ENCODE data around the gene COL28A1.

The COL28A1 gene

DNA sequence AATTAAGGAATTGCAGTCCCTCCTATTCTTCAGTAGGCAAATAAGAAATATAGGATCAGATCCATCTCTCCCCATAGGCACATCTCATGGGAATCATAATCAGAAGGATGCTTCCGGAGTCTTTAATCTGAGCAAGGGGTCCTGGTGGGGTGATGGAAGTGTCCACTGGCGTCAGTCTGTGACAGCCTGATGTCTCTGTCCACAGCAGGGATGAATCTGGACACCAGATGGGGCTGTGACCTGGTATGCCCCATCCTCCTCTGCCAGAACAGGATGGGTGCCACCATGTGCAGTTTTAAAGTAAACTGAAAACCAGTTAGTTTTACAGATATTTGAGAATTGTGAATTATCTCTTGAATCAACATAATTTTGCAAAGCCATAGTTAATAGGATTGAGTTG lies 204.7 kb downstream of the COL28A1 start:
- DNase-seq (ENCODE audit: low read depth): no peak

DNA sequence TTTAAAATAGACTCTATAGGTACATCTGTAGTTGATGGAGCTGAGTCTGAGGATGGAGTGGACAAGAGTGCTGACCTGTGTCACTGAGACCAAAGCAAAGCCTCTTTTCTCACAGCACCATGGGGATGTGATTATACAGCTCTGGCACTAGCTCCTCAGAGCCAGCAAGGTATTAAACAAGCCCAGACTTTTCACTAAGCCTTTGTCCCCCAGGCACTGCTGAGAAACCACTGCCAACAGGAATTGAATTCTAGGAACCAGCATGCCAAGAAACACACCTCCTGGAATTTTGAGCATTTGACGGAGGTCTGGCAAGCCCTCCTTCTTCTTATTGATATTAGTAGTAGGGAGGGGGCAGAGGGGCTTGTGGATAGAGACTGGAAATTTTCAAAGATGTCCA lies 206.3 kb downstream of the COL28A1 start:
- no peak for DNase-seq (ENCODE audit: low read depth)

DNA sequence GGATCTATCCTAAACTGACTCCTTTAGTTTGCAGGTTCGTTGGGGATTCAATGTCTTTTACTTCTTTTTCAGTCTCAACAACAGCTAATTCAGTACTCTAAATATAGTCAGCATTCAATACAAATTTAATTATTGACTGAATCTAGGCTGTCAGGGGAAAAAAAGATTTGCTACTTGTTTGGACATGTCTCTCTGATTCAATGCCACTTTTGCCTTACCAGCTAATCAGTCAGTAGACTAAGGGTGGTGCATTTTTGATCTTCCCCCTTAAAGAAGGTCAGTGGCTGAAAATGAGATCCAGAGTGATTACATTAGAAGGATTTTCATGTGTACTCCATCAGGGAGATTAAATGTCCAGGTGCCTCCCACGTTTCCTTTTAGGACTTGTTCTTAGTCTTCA lies 208.2 kb downstream of the COL28A1 start:
- no peak for DNase-seq (ENCODE audit: low read depth)

DNA sequence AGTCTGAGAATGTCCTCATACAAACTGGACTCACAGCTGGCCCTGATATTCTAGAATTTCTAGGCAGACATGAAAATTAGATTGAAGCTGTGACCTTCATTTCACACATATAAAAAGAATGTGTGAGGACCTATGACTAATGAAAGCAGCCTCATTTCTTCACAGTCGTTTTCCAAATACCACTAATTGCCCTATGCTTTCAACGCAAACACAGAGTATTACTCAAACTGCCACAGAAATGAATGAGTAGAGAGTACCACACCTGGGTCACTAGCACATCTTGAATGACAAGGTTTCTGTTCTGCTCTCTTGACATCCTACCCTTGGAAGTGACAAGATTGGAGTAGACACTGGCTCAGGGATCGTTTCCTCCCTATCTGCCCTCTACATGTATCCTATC lies 211.0 kb downstream of the COL28A1 start:
- DNase-seq (ENCODE audit: low read depth): no peak

DNA sequence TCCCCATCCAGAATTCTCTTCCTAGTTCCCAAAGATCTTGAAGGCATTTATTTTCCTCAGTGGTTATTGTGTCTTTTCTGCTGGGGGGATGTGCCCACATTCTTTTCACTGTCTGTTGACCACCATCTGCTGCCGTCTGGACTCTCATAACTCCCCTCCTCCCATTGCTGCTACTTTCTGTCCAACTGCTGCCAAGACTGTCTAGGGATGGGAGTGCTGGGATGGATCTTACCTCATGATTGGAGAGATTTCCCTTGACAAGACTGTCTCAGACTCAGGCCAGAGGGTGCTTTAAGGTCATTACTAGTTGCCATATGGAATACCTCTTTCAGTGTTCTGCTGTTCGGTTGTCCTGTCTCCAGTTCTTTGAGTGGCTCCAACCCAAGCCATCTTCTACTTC lies 211.8 kb downstream of the COL28A1 start:
- no peak for DNase-seq (ENCODE audit: low read depth)

DNA sequence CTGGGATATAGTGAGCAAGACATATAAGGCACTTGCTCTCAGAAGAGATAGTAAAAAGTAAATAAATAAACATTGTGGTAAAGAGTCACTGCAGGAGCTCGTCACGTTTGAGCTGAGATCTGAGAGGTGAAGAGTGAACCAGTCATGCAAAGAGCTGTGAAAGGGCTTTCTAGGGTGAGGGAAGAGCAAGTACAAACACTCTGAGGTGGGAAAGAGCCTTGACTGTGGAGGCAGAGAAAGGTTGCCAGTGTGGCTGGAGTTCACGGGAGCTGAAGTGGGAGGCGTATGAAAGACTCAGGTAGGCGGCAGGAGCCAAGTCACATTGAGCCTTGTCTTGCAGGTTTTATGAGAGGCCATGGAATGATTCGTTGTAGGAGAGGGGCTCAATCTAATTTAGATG lies 212.3 kb downstream of the COL28A1 start:
- DNase-seq (ENCODE audit: low read depth): no peak

DNA sequence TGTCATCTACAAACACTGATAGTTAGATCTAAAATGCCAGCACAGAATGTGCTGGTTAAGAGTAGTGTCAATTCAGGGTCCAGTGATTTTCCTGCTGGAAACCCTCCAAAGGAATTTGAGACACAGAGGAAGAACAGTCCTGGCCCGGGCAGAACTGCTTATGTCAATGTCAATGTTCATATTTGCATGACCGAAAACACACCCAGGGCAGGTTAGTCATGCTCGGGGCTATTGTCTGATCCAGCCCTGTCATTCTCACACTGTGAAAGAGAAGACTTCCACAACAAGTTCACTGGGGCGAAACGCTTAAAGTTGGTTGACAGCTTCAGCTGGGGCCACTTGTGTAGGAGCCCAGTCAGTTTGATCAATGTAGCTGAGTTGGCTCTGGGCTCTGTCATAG lies 214.0 kb downstream of the COL28A1 start:
- DNase-seq (ENCODE audit: low read depth): no peak

DNA sequence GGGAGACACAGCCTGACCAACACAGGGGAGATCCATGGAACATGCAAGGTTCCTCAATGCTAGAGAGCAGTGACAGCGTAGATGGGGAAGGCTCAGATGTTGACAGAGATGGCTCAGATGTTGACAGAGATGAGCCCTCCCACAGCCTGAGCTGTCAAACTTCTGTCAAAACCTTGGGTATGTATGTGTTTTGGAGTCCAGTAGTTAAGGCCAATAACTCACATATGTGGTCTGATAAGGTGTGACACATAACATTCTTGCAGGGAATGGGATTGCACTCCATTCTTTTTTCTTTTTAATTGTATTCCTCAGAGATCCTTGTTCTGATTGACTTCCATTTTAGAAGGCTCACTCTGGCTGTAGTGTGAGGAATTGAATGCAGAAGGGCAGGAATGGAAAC lies 217.1 kb downstream of the COL28A1 start:
- no peak for DNase-seq (ENCODE audit: low read depth)

DNA sequence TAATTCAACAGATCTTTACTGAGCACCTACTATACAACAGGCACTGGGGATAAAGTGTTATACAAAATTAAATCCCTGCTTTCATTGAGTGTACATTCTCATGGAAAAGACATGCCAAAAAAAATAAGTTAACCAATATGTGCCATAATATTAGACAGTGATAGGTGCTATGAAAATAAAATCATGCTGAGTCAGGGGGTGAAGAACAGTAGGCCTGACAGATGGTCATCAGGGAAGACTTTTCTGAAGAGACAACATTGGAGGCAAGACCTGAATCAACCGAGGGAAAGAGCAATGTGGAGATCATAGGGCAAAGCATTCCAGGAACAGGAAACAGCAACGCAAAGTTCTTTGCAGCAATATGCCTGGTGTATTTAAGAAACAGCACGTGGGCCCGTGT lies 217.8 kb downstream of the COL28A1 start:
- DNase-seq (ENCODE audit: low read depth): no peak

DNA sequence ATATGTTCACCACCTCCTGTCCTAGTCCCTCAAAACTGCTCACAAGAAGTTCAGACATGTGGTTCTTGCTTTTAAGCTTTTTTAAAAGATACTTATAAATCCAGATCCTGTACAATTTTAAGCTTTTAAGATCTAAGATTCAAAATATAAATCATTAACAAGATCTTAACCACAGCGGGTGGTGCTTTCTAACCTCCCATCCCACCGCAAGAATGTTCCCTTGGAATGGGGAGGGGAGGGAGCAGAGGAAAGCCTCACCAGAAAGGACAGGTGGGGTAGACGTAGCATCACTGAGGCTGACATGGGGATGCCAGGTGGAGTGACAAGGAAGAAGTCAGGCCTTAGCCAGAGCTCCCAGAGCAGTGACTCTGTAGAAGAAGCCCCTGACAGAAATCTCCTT lies 219.8 kb downstream of the COL28A1 start:
- no peak for DNase-seq (ENCODE audit: low read depth)

DNA sequence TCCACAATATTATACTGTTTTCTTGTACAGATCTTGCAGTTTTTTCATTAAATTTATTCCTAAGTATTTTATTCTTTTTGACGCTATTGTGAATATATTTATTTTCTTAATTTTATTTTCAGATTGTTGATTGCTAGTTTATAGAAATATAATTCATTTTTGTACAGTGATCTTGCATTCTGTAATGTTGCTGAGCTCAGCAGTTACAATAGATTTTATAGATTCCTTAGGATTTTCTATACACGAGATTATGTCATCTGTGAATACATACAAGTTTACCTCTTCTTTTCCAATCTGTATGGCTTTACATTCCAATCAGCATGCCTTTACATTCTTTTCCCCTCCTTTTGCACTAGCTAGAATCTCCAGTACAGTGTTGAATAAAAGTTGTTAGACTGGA lies 223.3 kb downstream of the COL28A1 start:
- DNase-seq (ENCODE audit: low read depth): no peak

DNA sequence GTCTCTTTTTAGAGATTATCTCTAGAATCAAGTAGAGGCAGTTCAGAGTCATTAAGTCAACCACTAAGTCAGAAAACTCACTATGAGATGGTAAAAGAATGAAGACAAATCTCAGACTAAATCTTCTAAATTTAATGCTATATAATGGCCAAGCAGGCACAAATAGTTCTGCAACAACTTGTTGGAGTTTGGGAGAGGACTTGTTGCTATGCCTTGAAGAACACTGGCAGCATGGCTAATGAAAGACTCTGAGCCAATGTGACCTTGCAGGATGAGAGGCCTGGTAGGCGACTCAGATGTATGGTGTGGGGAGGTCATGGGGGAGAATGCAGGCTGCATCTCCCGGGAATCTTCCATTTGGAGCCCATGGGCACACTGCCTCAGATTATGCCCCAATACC lies 224.7 kb downstream of the COL28A1 start:
- no peak for DNase-seq (ENCODE audit: low read depth)

DNA sequence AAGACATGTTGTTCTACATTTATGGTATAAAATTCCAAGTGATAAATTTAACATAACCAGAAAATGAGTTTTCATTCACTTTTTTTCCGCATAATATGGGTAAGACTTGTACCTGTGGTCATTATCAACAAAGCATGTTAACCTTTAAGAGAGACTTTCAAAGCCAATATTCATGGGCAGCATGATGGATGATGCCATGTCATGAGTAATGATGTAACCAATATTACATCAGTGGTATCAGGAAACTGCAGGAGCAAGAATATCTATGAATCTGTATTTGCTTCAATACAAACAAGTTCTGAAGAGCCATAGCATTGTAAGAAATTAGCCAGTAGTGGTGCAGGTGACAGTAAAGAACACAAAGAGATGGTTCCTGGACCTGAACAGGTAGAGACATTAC lies 226.5 kb downstream of the COL28A1 start:
- no peak for DNase-seq (ENCODE audit: low read depth)
